Liver (tissue), 9 donors: Measurements from ENCODE around the gene PELI2. TPM values are rescaled to one million over a fixed set of nuclear protein-coding genes. Genes with fewer than 3 reads are reported as not detected.

Source experiments
- DNase-seq: peaks from one replicate; pipeline ENCODE4 v3.0.0-alpha.2; 2017; ENCODE audit warnings: low spot score
- H3K27ac ChIP-seq, 2 donors: one replicate each; pipeline ENCODE4 v1.7.0; 2013; ENCODE audit warnings: inconsistent platforms in 2 of 2, low read length in 2 of 2, control low read depth in 1 of 2, low read depth in 1 of 2, mild to moderate bottlenecking in 1 of 2
- H3K27me3 ChIP-seq, 4 donors: one replicate each; pipeline versions ENCODE4 v1.6.1 to v1.7.0; 2013; ENCODE audit warnings: low read length in 3 of 4, inconsistent platforms in 1 of 4, mild to moderate bottlenecking in 1 of 4, moderate library complexity in 1 of 4; ENCODE audit not compliant: control insufficient read depth in 4 of 4, insufficient read depth in 4 of 4
- H3K36me3 ChIP-seq, 4 donors: one replicate each; pipeline versions ENCODE4 v1.6.1 to v1.7.0; 2013; ENCODE audit warnings: low read length in 3 of 4, mild to moderate bottlenecking in 3 of 4, low read depth in 1 of 4, moderate library complexity in 1 of 4; ENCODE audit not compliant: control insufficient read depth in 4 of 4, insufficient read depth in 3 of 4
- H3K4me1 ChIP-seq, 4 donors: one replicate each; pipeline versions ENCODE4 v1.6.1 to v1.7.0; 2013; ENCODE audit warnings: low read length in 3 of 4, mild to moderate bottlenecking in 3 of 4, moderate library complexity in 1 of 4; ENCODE audit not compliant: control insufficient read depth in 4 of 4, insufficient read depth in 4 of 4
- H3K4me3 ChIP-seq, 3 donors: one replicate each; pipeline versions ENCODE4 v1.6.1 to v1.7.0; 2013; ENCODE audit warnings: low read length in 3 of 3, control low read depth in 1 of 3, low read depth in 1 of 3, mild to moderate bottlenecking in 1 of 3
- H3K9ac ChIP-seq, 2 donors: one replicate each; pipeline ENCODE4 v1.7.0; 2013; ENCODE audit warnings: low read length in 2 of 2, mild to moderate bottlenecking in 2 of 2, moderate library complexity in 2 of 2, control low read depth in 1 of 2, low read depth in 1 of 2
- H3K9me3 ChIP-seq, 4 donors: one replicate each; pipeline versions ENCODE4 v1.6.1 to v1.7.0; 2013; ENCODE audit warnings: low read length in 3 of 4; ENCODE audit not compliant: control insufficient read depth in 4 of 4
- ATF3 ChIP-seq: IDR thresholded peaks from 2 replicates; pipeline ENCODE4 v1.6.1; 2016; ENCODE audit warnings: antibody characterized with exemption
- CTCF ChIP-seq: fragments of 150-350 bp; IDR thresholded peaks from 2 replicates; pipeline ENCODE4 v1.5.1; 2017; ENCODE audit warnings: improper control_type of control experiment, low read depth, low read length; ENCODE audit not compliant: missing input control
- EGR1 ChIP-seq, 2 donors: IDR thresholded peaks; 2 replicates each; pipeline ENCODE4 v1.6.1; 2016 to 2018; ENCODE audit warnings: antibody characterized with exemption in 2 of 2, low read depth in 2 of 2
- FOXA1 ChIP-seq: IDR thresholded peaks from 2 replicates; pipeline ENCODE4 v1.6.1; 2016; ENCODE audit warnings: antibody characterized with exemption
- FOXA2 ChIP-seq: IDR thresholded peaks from 2 replicates; pipeline ENCODE4 v1.6.1; 2016; ENCODE audit warnings: antibody characterized with exemption
- GABPA ChIP-seq, 2 donors: IDR thresholded peaks in 1 of 2; conservative IDR thresholded peaks in 1 of 2; 2 replicates each; pipeline ENCODE4 v1.6.1; 2016; ENCODE audit warnings: antibody characterized with exemption in 2 of 2, mild to moderate bottlenecking in 1 of 2, moderate library complexity in 1 of 2
- HNF4A ChIP-seq, 2 donors: conservative IDR thresholded peaks; 2 replicates each; pipeline ENCODE4 v1.6.1; 2016; ENCODE audit warnings: antibody characterized with exemption in 2 of 2, mild to moderate bottlenecking in 2 of 2
- HNF4G ChIP-seq: IDR thresholded peaks from 2 replicates; pipeline ENCODE4 v1.6.1; 2016; ENCODE audit warnings: antibody characterized with exemption
- JUND ChIP-seq, 2 donors: IDR thresholded peaks; 2 replicates each; pipeline ENCODE4 v1.6.1; 2016; ENCODE audit warnings: antibody characterized with exemption in 2 of 2
- MAX ChIP-seq: IDR thresholded peaks from 2 replicates; pipeline ENCODE4 v1.6.1; 2016; ENCODE audit warnings: antibody characterized with exemption
- NR2F2 ChIP-seq: IDR thresholded peaks from 2 replicates; pipeline ENCODE4 v1.6.1; 2016; ENCODE audit warnings: antibody characterized with exemption
- RAD21 ChIP-seq, 2 donors: IDR thresholded peaks; 2 replicates each; pipeline ENCODE4 v1.6.1; 2016; ENCODE audit warnings: antibody characterized with exemption in 2 of 2, mild to moderate bottlenecking in 2 of 2
- REST ChIP-seq: IDR thresholded peaks from 2 replicates; pipeline ENCODE4 v1.6.1; 2016; ENCODE audit warnings: antibody characterized with exemption, mild to moderate bottlenecking
- RXRA ChIP-seq, 2 donors: IDR thresholded peaks; 2 replicates each; pipeline ENCODE4 v1.6.1; 2017 to 2018; ENCODE audit warnings: antibody characterized with exemption in 2 of 2, mild to moderate bottlenecking in 1 of 2
- SP1 ChIP-seq: IDR thresholded peaks from 2 replicates; pipeline ENCODE4 v1.6.1; 2018; ENCODE audit warnings: antibody characterized with exemption, mild to moderate bottlenecking
- TAF1 ChIP-seq: conservative IDR thresholded peaks from 2 replicates; pipeline ENCODE4 v1.6.1; 2016; ENCODE audit warnings: antibody characterized with exemption, mild to moderate bottlenecking
- YY1 ChIP-seq: IDR thresholded peaks from 2 replicates; pipeline ENCODE4 v1.6.1; 2016; ENCODE audit warnings: antibody characterized with exemption, mild to moderate bottlenecking
- ZBTB33 ChIP-seq: IDR thresholded peaks from 2 replicates; pipeline ENCODE4 v1.6.1; 2016; ENCODE audit warnings: antibody characterized with exemption
- WGBS: extraction: QIAGEN DNeasy Blood & Tissue Kit; methylation state at CpG from one replicate; pipeline ENCODE4 v1.1.7; 2013; 5-methylcytosine and 5-hydroxymethylcytosine counted together
- polyA plus RNA-seq, 2 donors: library from polyadenylated mRNA; stranded (reverse) in 1 of 2; unstranded in 1 of 2; fragments of 200-250 nt in 1 of 2; fragments of >200 nt in 1 of 2; fragmentation: Nextera tagmentation in 1 of 2; extraction: Ambion mirVana in 1 of 2; gene quantifications; one replicate each; pipeline versions ENCODE4 v1.2.1 to v1.2.3, GENCODE V29; 2013 to 2015
- total RNA-seq, 2 donors: library from RNA; depleted of rRNA; stranded (reverse); fragments of >200 nt; gene quantifications; one replicate each; pipeline ENCODE4 v1.2.3, GENCODE V29; 2014
- donor health status: healthy.
- donor health status: healthy.
- donor health status: healthy.
- donor health status: healthy.
- donor health status: healthy.

Gene PELI2
- total and polyA plus RNA-seq, 4 donors, result 0.68 to 2.9 (median 1.2) TPM

GRCh38 chr14:56273951-56274350 lies 155.7 kb downstream of the PELI2 start:
- WGBS, result 83% methylated on average over 6 of the region's 6 CpGs

More at GRCh38 chr14:56273951-56274350, 155.7 kb downstream of the PELI2 start:
- H3K9me3 ChIP-seq, result no peaks in the 10 kb centered on the region
- no peak for DNase-seq
- H3K4me3 ChIP-seq, result no peak overlapping the region
- TF ChIP-seq FOXA1, result no peak
- no peak for TF ChIP-seq YY1
- no peak for TF ChIP-seq ATF3
- TF ChIP-seq FOXA2, result no peak
- TF ChIP-seq GABPA (IDR thresholded peaks at IDR 0.05 in 1 of 2, conservative IDR thresholded peaks at IDR 0.05 in 1 of 2), result no peak
- no peak for TF ChIP-seq EGR1 (IDR thresholded peaks at IDR 0.05; ENCODE audit: low read depth in 2 of 2)
- TF ChIP-seq RXRA (IDR thresholded peaks at IDR 0.05), result no peak
- TF ChIP-seq HNF4G, result no peak
- TF ChIP-seq JUND (IDR thresholded peaks at IDR 0.05), result no peak
- no peak for TF ChIP-seq TAF1
- TF ChIP-seq CTCF, result no peak
- TF ChIP-seq ZBTB33, result no peak
- TF ChIP-seq NR2F2, result no peak
- TF ChIP-seq REST, result no peak
- no peak for TF ChIP-seq MAX
- no peak for TF ChIP-seq RAD21 (IDR thresholded peaks at IDR 0.05)
- no peak for TF ChIP-seq HNF4A (conservative IDR thresholded peaks at IDR 0.05)
- no peak for TF ChIP-seq SP1
- no peaks in the 10 kb centered on the region for H3K27me3 ChIP-seq
- no peak overlapping the region for H3K9ac ChIP-seq
- no peaks in the 10 kb centered on the region for H3K4me1 ChIP-seq
- H3K36me3 ChIP-seq, result no peaks in the 10 kb centered on the region
- H3K27ac ChIP-seq, result no peak overlapping the region
